NCI-H2081 (cell line): ENCODE measurements around the gene ZBTB12.
"Not testable (repeated sequence)": the region's sequence is repeated elsewhere in the genome, so short reads cannot be mapped to it uniquely, and the experiment has no call there.

Source experiments
- DNase-seq, 2 experiments: peaks; one replicate each; lab custom pipeline; 2025; lab: John Stamatoyannopoulos, UW

The ZBTB12 gene

DNA sequence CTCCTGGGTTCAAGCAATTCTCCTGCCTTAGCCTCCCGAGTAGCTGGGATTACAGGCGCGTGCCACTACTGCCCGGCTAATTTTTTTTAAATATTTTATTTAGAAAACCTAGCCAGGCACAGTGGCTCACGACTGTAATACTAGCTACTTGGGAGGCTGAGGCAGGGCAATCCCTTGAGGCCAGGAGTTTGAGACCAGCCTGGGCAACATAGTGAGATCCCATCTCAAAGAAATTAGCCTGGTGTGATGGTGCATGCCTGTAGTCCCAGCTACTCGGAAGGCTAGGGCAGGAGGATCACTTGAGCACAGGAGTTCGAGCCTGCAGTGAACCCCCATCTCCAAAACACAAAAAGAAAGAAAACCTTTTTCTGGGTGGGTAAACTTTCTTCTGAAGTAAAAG lies 25.5 kb downstream of the ZBTB12 start:
- no peak for DNase-seq

DNA sequence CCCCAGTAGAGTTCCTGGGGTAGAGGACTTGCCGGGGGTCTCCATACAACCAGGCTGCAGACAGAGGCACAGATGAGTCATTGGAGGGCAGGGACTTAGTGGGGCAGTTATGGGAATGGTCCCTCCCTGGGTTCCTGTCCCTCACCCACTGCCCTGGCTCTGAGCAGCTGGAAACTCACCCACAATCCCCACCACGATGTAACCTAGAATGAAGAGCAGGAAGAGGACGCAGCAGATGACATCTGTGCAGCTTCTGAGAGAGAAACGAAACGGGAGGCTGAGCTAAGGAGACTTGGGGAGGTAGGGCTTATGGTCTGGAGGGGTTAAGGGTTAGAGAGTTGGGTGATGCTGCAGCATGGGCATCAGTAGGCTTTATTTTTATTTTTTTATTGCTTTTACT lies 26.0 kb downstream of the ZBTB12 start:
- no peak for DNase-seq

DNA sequence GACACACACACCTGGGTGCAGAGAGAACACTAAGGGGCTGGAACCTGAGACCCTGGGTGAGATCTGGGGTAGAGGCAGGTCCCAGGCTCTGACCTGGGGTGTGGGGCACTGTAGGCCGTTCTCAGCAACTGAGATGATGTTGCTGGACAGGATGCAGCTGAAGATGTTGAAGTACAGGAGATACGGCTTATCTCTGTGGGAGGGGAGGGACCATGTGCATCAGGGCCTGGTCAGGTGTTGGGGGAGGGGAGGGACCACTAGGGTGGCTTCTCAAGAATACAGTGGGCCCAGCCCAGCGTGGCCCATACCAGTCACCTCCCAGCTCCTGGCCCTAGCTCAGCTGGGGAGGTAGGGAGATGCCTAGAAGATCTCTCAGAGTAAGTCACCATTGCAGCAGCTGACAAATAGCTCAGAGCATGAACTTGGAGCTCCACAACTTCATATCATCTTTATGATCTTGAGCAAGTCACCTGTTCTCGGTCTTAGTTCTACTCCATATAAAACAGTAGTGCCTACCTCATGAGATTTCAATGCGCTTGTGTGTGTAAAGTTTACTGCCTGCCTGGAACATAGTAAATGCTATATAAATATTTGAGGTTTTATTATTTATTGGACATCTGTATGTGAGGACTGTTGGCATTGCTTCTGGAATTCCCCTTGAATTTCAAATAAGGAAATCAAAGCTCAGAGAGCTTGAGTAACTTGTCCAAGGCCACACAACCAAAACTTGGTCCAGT lies 26.9 kb downstream of the ZBTB12 start:
- DNase-seq, result no peak

DNA sequence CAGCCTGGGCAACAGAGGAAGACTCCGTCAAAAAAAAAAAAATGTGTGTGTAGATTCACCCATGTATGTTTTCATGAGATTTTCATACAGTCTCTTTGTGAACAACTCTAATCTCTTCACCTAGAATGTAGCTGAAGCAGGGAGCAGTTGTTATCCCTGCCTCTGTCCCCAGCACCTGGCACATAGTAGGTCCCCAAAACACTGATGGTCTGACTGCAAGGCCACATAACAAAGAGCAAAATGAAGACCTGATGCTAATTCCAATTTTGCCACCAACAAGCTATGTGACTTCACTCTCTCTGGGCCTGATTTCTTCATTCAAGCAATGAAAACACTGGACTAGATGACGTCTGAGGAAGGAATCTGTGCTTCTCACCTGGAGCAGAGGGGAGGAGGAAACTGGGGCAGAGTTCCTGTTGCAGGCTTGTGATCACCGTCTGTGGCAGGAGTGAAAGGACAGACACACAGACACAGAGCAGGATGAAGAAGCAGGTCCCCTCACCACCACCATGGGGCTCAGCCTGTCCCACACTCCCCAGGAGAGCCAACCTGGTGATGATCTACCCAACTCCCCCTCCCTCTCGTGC lies 27.7 kb downstream of the ZBTB12 start:
- DNase-seq, result no peak

DNA sequence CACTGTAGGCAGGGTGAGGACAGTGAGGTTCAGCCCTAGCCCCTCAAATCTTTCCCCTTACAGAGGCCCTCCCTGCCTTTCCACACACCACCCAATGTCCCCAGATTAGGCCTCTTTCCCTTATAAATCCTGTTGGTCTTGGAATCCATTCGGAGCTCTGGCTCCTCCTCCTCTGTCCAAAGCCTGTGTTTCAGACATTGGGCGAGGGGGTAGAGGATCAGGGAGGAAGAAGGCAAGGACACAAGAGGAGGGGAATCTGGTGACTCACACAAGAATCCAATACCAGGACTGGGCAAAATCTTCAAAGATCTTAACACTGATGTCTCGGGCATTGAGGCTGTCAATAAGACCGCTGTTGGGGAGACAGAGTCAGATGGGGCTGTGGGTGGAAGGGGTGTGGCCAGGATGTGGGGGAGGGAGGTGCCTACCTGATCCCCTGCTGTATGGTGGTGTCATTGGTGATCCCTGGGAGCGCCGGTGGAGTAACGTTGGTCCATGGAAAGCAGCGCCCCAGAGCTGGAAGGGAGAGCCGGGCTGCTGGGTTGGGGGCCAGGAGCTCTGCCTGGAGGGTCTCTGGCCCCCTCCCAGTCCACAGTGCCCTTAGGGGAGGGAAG lies 30.7 kb downstream of the ZBTB12 start:
- no peak for DNase-seq

DNA sequence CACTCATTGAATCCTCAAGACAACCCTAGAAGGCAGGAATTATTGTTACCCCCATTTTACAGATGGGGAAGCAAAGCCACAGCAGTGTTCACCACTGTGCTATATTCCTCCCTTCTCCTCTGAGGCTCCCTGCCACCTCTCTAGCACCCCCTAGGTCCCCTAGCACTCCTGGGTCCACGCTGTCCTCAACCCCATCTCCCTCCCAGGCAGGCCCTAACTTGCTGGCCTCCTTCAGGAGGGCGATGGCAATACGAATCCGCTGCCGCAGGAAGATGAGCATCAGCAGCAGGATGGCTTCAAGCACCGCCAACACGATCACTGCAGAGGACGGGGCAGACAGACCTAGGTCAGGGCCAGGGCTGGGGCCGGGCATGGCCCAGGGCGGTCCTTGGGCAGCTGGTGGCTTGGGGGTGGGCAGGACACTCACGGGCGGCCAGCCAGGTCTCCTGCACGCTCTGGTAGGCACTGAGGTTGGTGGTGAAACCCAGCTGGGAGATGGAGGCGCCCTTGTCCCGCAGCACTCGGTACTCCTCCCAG lies 31.4 kb downstream of the ZBTB12 start:
- no peak for DNase-seq

DNA sequence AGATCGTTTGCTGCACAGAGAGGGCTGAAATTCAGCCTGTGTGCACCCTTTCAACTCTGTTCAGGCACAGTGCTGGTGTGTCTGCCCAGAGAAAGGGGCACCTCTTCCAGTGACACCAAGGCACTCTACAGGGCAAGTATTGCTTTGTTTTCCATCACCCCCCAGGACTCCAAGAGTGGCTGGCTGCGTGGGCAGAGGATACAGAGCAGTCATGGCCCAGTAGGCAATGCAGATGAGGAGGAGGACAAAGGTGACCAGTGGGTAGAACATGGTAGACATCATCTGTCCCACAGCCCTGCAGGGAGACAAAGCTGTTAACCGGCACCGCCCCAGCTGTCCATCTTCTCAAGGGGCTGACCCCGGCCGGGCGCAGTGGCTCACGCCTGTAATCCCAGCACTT lies 32.5 kb downstream of the ZBTB12 start:
- no peak for DNase-seq

DNA sequence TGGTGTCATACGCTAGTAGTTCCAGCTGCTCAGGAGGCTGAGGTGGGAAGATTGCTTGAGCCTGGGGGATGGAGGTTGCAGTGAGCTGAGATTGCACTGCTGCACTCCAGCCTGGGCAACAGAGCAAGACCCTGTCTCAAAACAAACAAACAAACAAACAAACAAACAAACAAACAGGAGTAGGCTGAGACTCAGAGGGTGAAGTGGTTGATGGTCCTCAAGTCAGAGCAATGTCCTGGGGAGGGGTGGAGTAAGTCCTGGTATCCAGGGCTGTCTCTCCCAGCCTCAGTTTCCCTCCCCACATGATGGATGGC lies 33.3 kb downstream of the ZBTB12 start:
- not testable (repeated sequence) for DNase-seq

DNA sequence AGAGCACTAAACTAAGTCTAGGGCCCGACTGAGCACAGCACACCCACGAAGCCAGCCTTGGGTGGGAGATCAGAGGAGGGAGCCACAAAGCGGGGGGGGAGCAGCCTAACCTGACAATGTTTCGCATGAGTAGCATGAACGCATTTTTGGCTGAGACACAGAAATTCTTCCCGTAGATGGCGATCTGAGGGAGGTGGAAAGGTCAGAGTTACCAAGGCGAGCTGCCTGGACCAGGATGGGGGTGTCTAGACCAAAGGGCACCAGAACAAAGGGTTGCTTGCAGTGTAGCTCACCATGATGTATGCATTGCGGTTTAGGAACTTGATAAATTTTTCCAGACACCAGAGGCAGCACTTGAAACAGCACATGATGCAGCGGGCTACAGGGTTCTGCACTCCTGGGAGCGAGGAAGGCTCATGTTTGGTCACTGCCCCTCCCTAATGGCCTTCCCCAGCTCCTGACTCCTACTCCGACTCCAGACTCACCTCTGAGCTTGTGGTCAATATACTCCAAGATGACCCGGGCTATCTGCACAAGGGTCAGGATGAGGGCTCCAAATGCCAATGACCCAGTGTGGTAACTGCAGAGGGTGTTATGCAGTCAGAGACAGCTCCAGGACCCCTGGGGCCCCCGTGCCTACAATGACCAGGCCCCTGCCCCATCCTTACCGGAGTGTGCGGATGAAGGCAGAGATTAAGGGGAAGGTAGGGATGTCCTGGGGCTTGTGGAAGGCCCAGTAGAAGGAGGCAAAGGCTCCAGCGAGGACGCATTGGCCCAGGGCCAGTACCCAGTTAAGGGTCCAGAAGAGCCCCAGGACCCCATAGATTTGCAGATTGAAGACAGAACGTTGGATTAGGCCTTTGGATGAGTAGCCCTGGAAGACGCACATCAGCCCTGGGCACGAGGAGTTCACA lies 36.4 kb downstream of the ZBTB12 start:
- DNase-seq, result no peak

DNA sequence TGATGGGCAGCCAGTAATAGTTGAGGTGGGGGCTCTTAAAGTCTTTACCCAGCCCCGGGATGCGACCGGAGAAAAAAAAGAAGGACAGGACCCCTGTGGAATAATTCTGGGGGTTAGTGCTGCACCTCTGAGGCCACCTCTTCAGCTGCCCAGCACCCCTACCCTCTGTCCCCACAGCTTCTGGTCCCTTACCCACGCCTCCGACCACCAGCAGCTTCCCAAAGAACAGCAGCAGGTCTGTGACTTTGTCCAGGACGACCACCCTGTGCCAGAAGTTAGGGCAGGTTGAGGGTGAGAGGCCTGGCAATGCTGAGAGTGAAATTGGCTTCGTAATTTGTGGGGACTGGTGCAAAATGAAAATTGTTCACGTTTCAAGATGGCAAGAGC lies 37.1 kb downstream of the ZBTB12 start:
- DNase-seq, result no peak

DNA sequence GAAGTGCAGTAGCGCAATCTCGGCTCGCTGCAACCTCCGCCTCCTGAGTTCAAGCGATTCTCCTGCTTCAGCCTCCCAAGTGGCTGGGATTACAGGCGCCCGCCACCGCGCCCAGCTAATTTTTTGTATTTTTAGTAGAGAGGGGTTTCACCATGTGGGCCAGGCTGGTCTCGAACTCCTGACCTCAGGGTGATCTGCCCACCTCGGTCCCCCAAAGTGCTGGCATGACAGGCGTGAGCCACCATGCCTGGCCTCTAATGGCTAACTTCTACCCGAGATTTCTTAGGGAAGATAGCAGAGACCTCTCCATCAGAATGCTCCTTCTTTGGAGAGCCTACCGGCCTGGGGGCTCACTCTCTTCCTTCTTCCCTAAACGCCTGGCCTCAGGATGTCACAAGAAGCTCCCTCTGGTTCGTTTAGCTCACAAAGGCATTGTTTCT lies 37.7 kb downstream of the ZBTB12 start:
- not testable (repeated sequence) for DNase-seq

DNA sequence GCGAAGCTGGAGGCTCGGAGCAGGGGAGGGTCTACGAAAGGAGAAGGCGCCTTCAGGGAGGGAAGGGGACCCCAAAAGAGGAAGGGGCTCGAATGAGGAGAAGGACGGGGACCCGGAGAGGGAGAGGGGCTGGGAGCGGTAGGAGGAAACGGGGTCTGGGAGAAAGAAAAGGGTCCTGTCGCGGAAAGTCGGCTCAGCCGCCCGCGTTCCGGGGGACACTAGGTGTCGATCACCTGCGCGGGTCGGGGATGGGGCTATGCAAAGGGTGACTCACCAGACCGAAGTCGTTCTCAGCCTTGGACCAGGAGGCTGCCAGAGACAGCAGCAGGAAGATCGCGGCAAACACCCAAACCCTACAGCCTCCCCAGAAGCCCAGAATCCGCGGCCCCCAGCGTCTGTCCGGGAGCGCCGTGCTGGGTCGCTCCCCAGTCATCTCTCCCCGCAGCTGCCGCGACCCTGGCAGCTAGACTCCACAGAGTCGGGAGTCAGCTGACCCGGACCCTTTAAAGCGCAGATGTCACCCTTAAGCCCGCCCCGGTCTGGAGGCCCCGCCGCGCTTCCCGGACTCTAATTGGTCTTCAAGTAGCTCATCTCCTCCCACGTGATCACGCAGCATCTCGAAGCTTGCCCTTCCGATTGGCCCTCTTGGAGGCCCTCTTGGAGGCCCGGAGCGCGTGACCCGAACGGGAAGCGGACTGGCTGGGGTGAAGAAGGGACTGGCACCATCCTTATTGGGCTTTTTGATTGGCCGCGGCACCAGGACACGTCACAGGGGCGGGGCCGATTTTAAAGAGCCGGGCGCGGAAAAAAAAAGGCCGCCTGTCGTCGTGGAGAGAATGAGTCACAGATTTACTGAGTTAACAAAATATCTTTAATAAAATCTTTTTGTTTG lies 39.3 kb downstream of the ZBTB12 start, which contains the start of gene NEU1:
Gene NEU1, minus strand, starts transcription at position 478 of the 892 bp plus-strand sequence. Its CDS starts 45 bp downstream, at position 433.
- peak; percentile 99 to 100 for DNase-seq

DNA sequence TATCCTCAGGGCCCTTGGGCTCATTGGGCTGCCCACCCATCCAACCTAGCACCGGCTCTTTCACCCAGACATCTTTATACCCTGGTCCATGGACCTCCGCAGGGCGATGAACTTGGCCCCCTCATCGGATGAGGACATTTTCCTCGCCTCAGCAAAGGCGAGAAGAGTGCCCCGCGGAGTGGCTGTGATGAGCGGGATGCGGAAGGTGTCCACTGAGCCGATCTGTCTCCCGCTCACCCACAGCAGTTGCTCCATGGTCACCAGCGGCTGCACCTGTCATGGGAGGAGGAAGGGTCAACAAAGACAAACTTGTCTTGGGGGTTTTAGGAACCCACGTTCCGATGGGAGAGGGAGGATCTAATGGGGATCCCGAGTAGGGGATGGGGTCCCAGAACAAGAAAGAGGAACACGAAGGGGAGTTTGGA lies 40.0 kb downstream of the ZBTB12 start:
- no peak for DNase-seq

DNA sequence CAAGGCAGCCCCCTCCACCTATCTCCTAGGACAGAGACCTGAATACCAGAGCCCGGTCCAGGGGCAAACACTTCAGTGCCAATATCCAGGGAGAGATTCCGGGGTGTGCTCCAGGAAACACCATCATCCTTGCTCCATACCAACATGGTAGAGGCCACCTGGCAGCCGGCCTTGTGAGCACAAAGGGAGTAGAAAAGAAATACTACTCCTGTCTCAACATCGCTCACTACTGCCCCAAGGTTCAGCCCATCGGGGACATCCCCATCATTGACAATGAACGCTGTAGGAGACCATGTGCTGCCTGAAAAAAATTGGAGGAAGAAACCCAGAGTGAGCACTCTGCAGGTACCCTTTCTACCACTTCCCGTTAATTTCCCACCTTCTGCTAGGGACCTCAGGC lies 40.7 kb downstream of the ZBTB12 start:
- no peak for DNase-seq

DNA sequence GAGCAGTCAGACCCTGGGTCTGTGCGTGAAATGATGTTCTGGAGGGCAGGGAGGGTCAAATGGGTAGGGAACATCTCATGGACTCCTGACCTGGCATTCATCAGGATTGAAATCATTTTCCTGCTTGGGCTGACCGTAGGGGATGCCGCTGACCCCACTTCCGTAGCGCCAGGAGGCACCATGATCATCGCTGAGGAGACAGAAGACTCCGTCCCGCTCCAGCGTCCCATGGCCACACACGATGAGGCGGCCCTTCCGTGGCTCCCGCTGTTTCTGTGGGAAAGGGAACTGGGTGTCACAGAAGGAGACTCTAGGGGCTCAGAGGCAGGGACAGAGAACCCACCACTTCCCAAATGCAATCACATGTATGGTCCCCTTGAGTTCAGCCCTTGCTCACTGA lies 41.5 kb downstream of the ZBTB12 start:
- DNase-seq, result no peak

DNA sequence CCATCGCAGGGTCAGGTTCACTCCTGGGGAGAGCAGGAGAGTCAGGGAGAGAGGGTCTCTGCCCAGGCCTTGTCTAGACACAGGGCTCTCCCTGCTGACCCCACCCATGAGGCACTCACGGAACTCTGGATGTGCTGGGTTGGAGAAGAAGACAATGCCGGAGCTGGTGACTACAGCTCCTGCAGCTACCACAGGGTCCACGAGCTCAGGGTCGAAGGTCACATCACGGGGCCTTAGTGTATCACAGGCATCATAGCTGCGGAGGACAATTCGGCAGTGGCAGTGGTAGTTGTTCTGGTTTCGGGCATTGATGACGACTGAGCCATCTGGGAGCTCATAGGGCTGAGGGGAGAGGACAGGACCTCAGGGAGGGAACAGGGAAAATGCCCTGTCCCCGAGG lies 42.0 kb downstream of the ZBTB12 start:
- no peak for DNase-seq

DNA sequence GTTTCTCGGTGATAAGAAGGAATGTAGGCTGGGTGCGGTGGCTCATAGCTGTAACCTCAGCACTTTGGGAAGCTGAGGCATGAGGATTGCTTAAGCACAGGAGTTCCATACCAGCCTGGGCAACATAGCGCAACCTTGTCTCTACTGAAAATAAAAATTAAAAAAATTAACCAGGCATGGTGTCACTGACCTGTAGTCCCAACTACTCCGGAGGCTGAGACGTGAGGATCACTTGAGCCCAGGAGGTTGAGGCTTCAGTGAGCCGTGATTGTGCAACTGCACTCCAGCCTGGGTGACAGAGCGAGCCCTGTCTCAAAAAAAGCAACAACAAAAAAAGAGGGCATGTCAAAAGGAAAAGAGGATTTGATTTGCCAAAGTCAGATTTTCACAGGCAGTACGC lies 43.2 kb downstream of the ZBTB12 start:
- DNase-seq, result no peak

DNA sequence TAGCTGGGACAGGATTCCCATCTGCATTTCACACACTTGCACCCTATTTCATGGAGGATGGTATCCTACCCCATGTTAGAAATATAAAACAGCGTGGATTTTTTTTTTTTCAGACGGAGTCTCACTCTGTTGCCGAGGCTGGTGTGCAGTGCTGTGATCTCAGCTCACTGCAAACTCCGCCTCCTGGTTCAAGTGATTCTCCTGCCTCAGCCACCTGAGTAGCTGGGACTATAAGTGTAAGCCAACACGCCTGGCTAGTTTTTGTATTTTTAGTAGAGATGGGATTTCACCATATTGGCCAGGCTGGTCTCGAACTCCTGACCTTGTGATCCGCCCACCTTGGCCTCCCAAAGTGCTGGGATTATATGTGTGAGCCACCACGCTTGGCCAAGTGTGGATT lies 44.1 kb downstream of the ZBTB12 start:
- DNase-seq, result not testable (repeated sequence)

DNA sequence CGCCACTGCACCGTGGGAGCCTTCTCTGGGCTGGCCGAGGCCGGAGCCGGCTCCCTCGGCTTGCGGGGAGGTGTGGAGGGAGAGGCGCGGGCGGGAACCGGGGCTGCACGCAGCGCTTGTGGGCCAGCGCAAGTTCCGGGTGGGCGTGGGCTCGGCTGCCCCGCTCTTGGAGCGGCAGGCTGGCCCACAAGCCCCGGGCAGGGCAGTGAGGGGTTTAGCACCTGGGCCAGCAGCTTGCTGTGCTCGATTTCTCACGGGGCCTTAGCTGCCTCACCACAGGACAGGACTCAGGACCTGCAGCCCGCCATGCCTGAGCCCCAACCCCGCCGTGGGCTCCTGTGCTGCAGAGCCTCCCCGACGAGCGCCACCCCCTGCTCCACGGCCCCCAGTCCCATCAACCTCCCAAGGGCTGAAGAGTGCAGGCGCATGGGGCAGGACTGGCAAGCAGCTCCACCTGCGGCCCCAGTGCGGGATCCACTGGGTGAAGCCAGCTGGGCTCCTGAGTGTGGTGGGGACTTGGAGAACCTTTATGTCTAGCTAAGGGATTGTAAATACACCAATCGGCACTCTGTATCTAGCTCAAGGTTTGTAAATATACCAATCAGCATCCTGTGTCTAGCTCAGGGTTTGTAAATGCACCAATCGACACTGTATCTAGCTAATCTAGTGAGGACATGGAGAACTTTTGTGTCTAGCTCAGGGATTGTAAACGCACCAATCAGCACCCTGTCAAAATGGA lies 49.7 kb downstream of the ZBTB12 start:
- not testable (repeated sequence) for DNase-seq

DNA sequence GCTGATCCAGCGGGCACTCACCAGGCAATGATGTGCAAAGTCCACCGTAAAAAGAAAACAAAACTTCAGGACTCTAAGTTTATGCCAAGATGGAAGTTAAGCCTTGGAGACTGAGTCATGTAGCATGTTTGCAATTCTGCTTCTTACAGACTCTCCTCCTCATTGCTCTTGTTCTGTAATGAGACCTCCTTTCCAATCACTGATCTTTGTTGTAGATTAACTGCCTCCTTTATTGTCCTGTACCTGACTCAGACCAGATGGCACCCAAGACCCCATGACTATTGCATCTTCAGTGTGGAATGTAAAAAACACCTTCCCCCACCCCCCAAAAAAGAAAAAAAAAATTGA lies 50.4 kb downstream of the ZBTB12 start:
- no peak for DNase-seq
